ENCODE results near the gene WTAP. TPM values are rescaled to one million over a fixed set of nuclear protein-coding genes. Genes with fewer than 3 reads are reported as not detected.
A peak's percentile ranks its signal among the peaks of the same experiment; 100 is the strongest.

Gene WTAP
- total RNA-seq, 2 donors from 2014 or later, result 89.9 to 94.3 TPM

DNA sequence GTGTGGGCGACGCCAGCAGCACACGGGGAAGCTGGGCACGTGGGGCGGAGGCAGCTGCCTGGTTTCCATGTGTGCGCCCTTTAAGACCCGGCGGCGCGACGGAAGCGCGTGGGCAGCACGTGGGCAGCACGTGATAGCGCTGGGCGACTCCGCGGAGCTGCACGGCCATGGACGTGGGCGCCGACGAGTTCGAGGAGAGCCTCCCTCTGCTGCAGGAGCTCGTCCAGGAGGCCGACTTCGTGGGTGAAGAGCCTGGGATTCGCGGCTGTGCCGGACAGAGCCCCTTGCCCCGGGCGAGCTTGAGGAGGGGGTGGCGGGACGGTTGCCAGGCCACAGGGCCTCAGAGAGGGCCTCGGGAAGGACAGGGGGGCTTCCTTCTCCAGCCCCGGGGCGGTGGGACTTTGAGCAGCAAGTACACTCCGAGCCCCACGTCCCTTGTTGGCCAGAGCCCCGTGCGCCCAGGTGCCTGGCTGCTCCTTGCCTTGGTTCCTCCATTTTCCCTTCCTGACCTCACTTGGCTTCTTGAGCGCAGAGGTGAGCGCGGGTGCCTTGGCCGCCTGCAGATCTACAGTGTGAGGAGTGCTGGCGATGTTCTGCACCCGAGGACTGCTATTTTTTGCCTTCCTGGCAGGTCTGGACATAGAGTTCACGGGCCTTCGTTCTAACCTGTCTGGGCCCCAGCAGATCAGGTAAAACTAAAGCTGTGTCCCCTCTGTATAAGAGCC, 73.0 kb downstream of the WTAP start, which contains the start of gene PNLDC1:
TSS of gene PNLDC1 (plus strand) at position 136 of the 725 bp plus-strand sequence. CDS start at position 168, 32 bp downstream.
- no peak for DNase-seq (ENCODE audit: low spot score in 2 of 2)
- H3K9me3 Mint-ChIP-seq, result no peaks in the 10 kb centered on the region
- peaks cover 0 to 12% of the 10 kb centered on the region in 2 donors for H3K36me3 Mint-ChIP-seq
- no peak for ATAC-seq
- H3K27ac Mint-ChIP-seq, result peak within 1 kb of the TSS in 1 of 2 donors; percentile 25

DNA sequence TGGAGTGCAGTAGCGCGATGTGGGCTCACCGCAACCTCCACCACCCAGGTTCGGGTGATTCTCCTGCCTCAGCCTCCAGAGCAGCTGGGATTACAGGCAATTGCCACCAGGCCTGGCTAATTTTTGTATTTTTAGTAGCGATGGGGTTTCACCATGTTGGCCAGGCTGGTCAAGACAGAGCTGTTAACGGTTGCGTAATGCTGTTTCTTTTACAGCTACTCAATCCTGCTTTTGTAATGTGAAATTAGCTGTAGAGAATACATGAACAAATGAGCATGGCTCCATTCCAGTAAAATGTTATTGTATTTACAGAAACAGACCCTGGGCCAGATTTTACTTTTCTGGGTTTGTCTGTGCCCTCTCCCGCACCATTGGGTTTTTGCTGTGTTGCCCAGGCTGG, 74.6 kb downstream of the WTAP start:
- Mint-ChIP-seq H3K36me3 (peaks cover 0 to 12% of the 10 kb centered on the region in 2 donors), H3K9me3 (no peaks in the 10 kb centered on the region), H3K27ac (no peak overlapping the region)
- DNase-seq (ENCODE audit: low spot score in 2 of 2), result no peak
- ATAC-seq, result no peak

DNA sequence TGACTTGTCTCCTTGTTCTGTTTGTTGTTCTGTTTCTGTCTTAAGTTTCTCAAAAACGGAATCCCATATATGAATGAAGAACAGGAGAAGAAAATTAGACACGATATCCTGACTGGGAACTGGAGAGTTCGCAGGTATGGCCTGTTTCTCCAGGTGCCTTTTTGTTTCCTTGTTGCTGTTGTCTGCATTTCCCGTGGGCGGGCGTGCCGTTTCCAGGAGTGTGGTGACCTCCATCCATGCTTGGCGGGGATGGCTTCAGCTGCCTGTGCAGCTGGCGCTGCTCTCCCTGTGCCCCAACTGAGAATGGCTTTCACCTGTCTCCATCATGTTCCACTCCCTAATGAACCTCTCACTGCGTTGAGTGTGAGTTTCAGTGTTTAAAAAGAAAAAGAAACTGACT, 77.2 kb downstream of the WTAP start:
- H3K27ac Mint-ChIP-seq, result peak overlapping the region in 1 of 2 donors; percentile 55
- H3K36me3 Mint-ChIP-seq, result no peaks in the 10 kb centered on the region
- H3K9me3 Mint-ChIP-seq, result no peaks in the 10 kb centered on the region
- ATAC-seq (no peak), DNase-seq (ENCODE audit: low spot score in 2 of 2) (no peak)

DNA sequence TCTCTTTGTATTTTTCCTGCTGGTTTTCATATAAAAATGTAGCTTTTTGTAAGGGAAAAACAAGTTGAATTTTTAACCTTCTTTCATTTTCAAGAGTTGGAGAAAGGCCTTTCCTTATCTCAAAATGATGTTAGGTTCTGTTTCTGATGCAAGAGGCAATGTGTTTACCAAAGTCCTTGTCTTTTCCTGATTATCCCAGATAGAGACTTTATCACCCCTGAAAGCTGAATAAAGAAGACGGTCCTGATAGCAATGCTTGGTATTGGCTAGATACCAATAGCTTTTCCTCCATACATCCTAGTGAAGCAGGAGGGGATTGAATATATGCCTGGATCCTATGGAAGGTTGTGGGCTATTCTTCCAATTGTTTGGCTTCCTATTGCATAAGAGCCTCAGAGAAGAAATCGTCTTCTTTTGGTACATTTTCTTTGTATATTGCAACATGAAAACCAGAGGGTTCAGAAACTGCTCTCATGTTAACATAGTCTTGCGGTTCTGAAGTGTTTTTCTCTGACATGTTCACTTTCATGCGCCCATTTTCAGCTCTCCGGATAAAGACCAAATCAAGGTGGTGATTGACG, 78.2 kb downstream of the WTAP start:
- no peak overlapping the region for H3K27ac Mint-ChIP-seq
- H3K36me3 Mint-ChIP-seq, result no peaks in the 10 kb centered on the region
- DNase-seq (ENCODE audit: low spot score in 2 of 2) (no peak), ATAC-seq (no peak)
- H3K9me3 Mint-ChIP-seq, result no peaks in the 10 kb centered on the region

Other genes with a start within 250 kb of the WTAP start
- gene SOD2, start 34.3 kb upstream of the WTAP start, total RNA-seq, result 100 to 1,000 TPM; 154 to 182 TPM
- gene ACAT2, start 34.5 kb downstream of the WTAP start, total RNA-seq, result 100 to 1,000 TPM in 1 of 2 donors, 10 to 100 TPM in 1; 78.9 to 113 TPM
- gene TCP1, start 62.1 kb downstream of the WTAP start, total RNA-seq, result 100 to 1,000 TPM; 378 to 626 TPM
- gene MRPL18, start 63.0 kb downstream of the WTAP start, total RNA-seq, result 10 to 100 TPM; 95.2 to 97.4 TPM
- under 1 TPM; 0.35 to 0.80 TPM for gene PNLDC1, start 72.8 kb downstream of the WTAP start, total RNA-seq
- under 1 TPM in 1 of 2 donors, not detected in 1; 0.02 TPM for gene MAS1, start 163.5 kb downstream of the WTAP start, total RNA-seq
- 100 to 1,000 TPM in 1 of 2 donors, 10 to 100 TPM in 1; 73.8 to 105 TPM for gene IGF2R, start 241.6 kb downstream of the WTAP start, total RNA-seq